Central memory CD8-positive, alpha-beta T cell (primary cell): ENCODE measurements around the gene IL10RA.
A peak's percentile ranks its signal among the peaks of the same experiment; 100 is the strongest.
"Not testable (repeated sequence)": the region's sequence is repeated elsewhere in the genome, so short reads cannot be mapped to it uniquely, and the experiment has no call there.

ENCODE experiments used
- ATAC-seq: fragments of 150-1000 bp; cut with Tn5 transposase; replicated peaks from 2 replicates; pipeline ENCODE4 v1.10.0; 2022; ENCODE audit warnings: mild to moderate bottlenecking, moderate FRiP score, moderate number of reproducible peaks; ENCODE audit not compliant: poor library complexity, severe bottlenecking; ENCODE audit errors: extremely low read depth
- DNase-seq, 2 donors: peaks; one replicate each; pipeline ENCODE4 v3.0.0; 2021; ENCODE audit warnings: low spot score in 2 of 2
- H3K27ac Mint-ChIP-seq: one replicate; pipeline ENCODE4 v1.8.0; 2022; ENCODE audit warnings: low read depth, mild to moderate bottlenecking, moderate library complexity, mixed read lengths
- H3K27me3 Mint-ChIP-seq: one replicate; pipeline ENCODE4 v1.8.0; 2022; ENCODE audit warnings: mixed read lengths
- H3K36me3 Mint-ChIP-seq: one replicate; pipeline ENCODE4 v1.8.0; 2022; ENCODE audit warnings: mild to moderate bottlenecking, moderate library complexity, mixed read lengths; ENCODE audit not compliant: insufficient read depth
- H3K4me1 Mint-ChIP-seq: one replicate; pipeline ENCODE4 v1.8.0; 2022; ENCODE audit warnings: mixed read lengths
- H3K4me3 Mint-ChIP-seq: one replicate; pipeline ENCODE4 v1.8.0; 2022; ENCODE audit warnings: mild to moderate bottlenecking, moderate library complexity, mixed read lengths
- H3K9me3 Mint-ChIP-seq: one replicate; pipeline ENCODE4 v1.8.0; 2022; ENCODE audit warnings: mixed read lengths

IL10RA gene

GRCh38 chr11:118007563-118008270 lies 21.5 kb downstream of the IL10RA start:
- H3K36me3 Mint-ChIP-seq: peaks cover 16% of the 10 kb centered on the region
- H3K9me3 Mint-ChIP-seq, H3K27me3 Mint-ChIP-seq: not testable (repeated sequence)
- peaks cover 100% of the 10 kb centered on the region for H3K4me1 Mint-ChIP-seq
- DNase-seq (peak; percentile 23 to 45), ATAC-seq (peak; percentile 80)
- H3K27ac Mint-ChIP-seq: peak overlapping the region; percentile 93
- peak overlapping the region; percentile 66 for H3K4me3 Mint-ChIP-seq

GRCh38 chr11:118008271-118008911 lies 22.2 kb downstream of the IL10RA start:
- H3K27ac Mint-ChIP-seq: peak overlapping the region; percentile 93
- peak overlapping the region; percentile 66 for H3K4me3 Mint-ChIP-seq
- H3K36me3 Mint-ChIP-seq: peaks cover 15% of the 10 kb centered on the region
- ATAC-seq: no peak
- peaks cover 100% of the 10 kb centered on the region for H3K4me1 Mint-ChIP-seq
- H3K27me3 Mint-ChIP-seq: no peaks in the 10 kb centered on the region
- H3K9me3 Mint-ChIP-seq: no peaks in the 10 kb centered on the region
- no peak for DNase-seq

- no peaks in the 10 kb centered on the region for H3K27me3 Mint-ChIP-seq
- peaks cover 12% of the 10 kb centered on the region for H3K36me3 Mint-ChIP-seq
- H3K4me3 Mint-ChIP-seq: no peak overlapping the region
- no peak for DNase-seq
- peaks cover 6% of the 10 kb centered on the region for H3K9me3 Mint-ChIP-seq
- H3K4me1 Mint-ChIP-seq: peaks cover 100% of the 10 kb centered on the region
- peak overlapping the region; percentile 93 for H3K27ac Mint-ChIP-seq
- no peak for ATAC-seq
Observed at GRCh38 chr11:118009864-118010737, 23.9 kb downstream of the IL10RA start.

GRCh38 chr11:118010738-118011461 lies 24.7 kb downstream of the IL10RA start:
- peaks cover 100% of the 10 kb centered on the region for H3K4me1 Mint-ChIP-seq
- ATAC-seq (no peak), DNase-seq (no peak)
- peak overlapping the region; percentile 93 for H3K27ac Mint-ChIP-seq
- peaks cover 17% of the 10 kb centered on the region for H3K36me3 Mint-ChIP-seq
- peak overlapping the region; percentile 47 for H3K4me3 Mint-ChIP-seq
- peaks cover 6% of the 10 kb centered on the region for H3K9me3 Mint-ChIP-seq
- no peaks in the 10 kb centered on the region for H3K27me3 Mint-ChIP-seq

- peaks cover 100% of the 10 kb centered on the region for H3K4me1 Mint-ChIP-seq
Observed at GRCh38 chr11:118012083-118012669, 26.0 kb downstream of the IL10RA start.

GRCh38 chr11:118014022-118014421 lies 27.8 kb downstream of the IL10RA start:
- peak overlapping the region; percentile 54 for H3K27ac Mint-ChIP-seq
- H3K4me3 Mint-ChIP-seq: peak overlapping the region; percentile 82
- DNase-seq (no peak), ATAC-seq (no peak)
- peaks cover 97% of the 10 kb centered on the region for H3K4me1 Mint-ChIP-seq
- peaks cover 19% of the 10 kb centered on the region for H3K9me3 Mint-ChIP-seq
- H3K27me3 Mint-ChIP-seq: no peaks in the 10 kb centered on the region
- peaks cover 12% of the 10 kb centered on the region for H3K36me3 Mint-ChIP-seq

More at GRCh38 chr11:118012083-118012669, 26.0 kb downstream of the IL10RA start:
- Mint-ChIP-seq H3K27me3 (no peaks in the 10 kb centered on the region), H3K27ac (peak overlapping the region; percentile 93), H3K9me3 (peaks cover 7% of the 10 kb centered on the region), H3K36me3 (peaks cover 17% of the 10 kb centered on the region), H3K4me3 (peak overlapping the region; percentile 44)
- ATAC-seq: no peak
- no peak for DNase-seq

- DNase-seq: no peak
- peak; percentile 67 for ATAC-seq
- Mint-ChIP-seq H3K9me3 (peaks cover 22% of the 10 kb centered on the region), H3K4me1 (peaks cover 91% of the 10 kb centered on the region), H3K4me3 (peak overlapping the region; percentile 82), H3K27ac (peak overlapping the region; percentile 54), H3K27me3 (no peaks in the 10 kb centered on the region), H3K36me3 (peaks cover 12% of the 10 kb centered on the region)
Observed at GRCh38 chr11:118015385-118015841, 29.2 kb downstream of the IL10RA start.

- Mint-ChIP-seq H3K4me1 (peaks cover 84% of the 10 kb centered on the region), H3K9me3 (peaks cover 25% of the 10 kb centered on the region), H3K36me3 (peaks cover 10% of the 10 kb centered on the region), H3K4me3 (peak overlapping the region; percentile 82), H3K27ac (peak overlapping the region; percentile 54), H3K27me3 (no peaks in the 10 kb centered on the region)
- DNase-seq: no peak
- ATAC-seq: peak; percentile 29
Observed at GRCh38 chr11:118016104-118016503, 29.9 kb downstream of the IL10RA start.

GRCh38 chr11:118017111-118017510 lies 30.9 kb downstream of the IL10RA start:
- no peak overlapping the region for H3K4me3 Mint-ChIP-seq
- peak overlapping the region; percentile 54 for H3K27ac Mint-ChIP-seq

GRCh38 chr11:118017631-118018315 lies 31.6 kb downstream of the IL10RA start:
- Mint-ChIP-seq H3K27ac (peak overlapping the region; percentile 54), H3K4me1 (peaks cover 72% of the 10 kb centered on the region), H3K9me3 (peaks cover 25% of the 10 kb centered on the region), H3K27me3 (no peaks in the 10 kb centered on the region), H3K36me3 (peaks cover 7% of the 10 kb centered on the region), H3K4me3 (no peak overlapping the region)
- ATAC-seq (no peak), DNase-seq (no peak)

More at GRCh38 chr11:118017111-118017510, 30.9 kb downstream of the IL10RA start:
- ATAC-seq (no peak), DNase-seq (no peak)
- Mint-ChIP-seq H3K4me1 (peaks cover 78% of the 10 kb centered on the region), H3K27me3 (no peaks in the 10 kb centered on the region), H3K36me3 (peaks cover 8% of the 10 kb centered on the region), H3K9me3 (peaks cover 25% of the 10 kb centered on the region)

GRCh38 chr11:118018401-118018800 lies 32.2 kb downstream of the IL10RA start:
- no peak for DNase-seq
- ATAC-seq: no peak
- peak overlapping the region; percentile 54 for H3K27ac Mint-ChIP-seq
- H3K36me3 Mint-ChIP-seq: peaks cover 7% of the 10 kb centered on the region
- no peaks in the 10 kb centered on the region for H3K27me3 Mint-ChIP-seq
- H3K4me3 Mint-ChIP-seq: no peak overlapping the region
- H3K4me1 Mint-ChIP-seq: peaks cover 66% of the 10 kb centered on the region
- peaks cover 25% of the 10 kb centered on the region for H3K9me3 Mint-ChIP-seq
